ENCODE data around the gene NIN. TPM values are rescaled to one million over a fixed set of nuclear protein-coding genes. Genes with fewer than 3 reads are reported as not detected.

NIN gene
- 10 to 100 TPM; 22.7 to 32.2 (median 28.5) TPM for total RNA-seq

GRCh38 chr14:50830932-50831725 lies at the start of gene NIN:
NIN (minus strand) TSS chr14:50831162; CDS start chr14:50822056, 9,106 bp downstream.
- intact Hi-C loops (cut with DNase I; ENCODE audit: low total_unique reads) = no loop called here
- WGBS, 2 donors = 0% methylated on average over 32 to 67 of the region's 97 CpGs
- peak within 1 kb of the TSS; percentile 87 for H3K4me3 ChIP-seq (ENCODE audit: low read depth, poor library complexity, severe bottlenecking)
- peak; percentile 49 to 92 for DNase-seq (ENCODE audit: low spot score in 2 of 2)
- TF ChIP-seq POLR2A (IDR thresholded peaks at IDR 0.05) (no peak), CTCF (IDR thresholded peaks at IDR 0.05) (no peak)

- intact Hi-C loops (cut with DNase I; ENCODE audit: low total_unique reads) = no loop called here
- TF ChIP-seq POLR2A (IDR thresholded peaks at IDR 0.05) = no peak
- TF ChIP-seq CTCF (IDR thresholded peaks at IDR 0.05) = no peak
- H3K4me3 ChIP-seq (ENCODE audit: low read depth, poor library complexity, severe bottlenecking) = no peak overlapping the region
- WGBS, 2 donors = 44 to 53% methylated on average over 7 of the region's 7 CpGs
- no peak for DNase-seq (ENCODE audit: low spot score in 2 of 2)
Observed at GRCh38 chr14:50875359-50876070, 44.6 kb upstream of the NIN start.

- no peak for TF ChIP-seq CTCF (IDR thresholded peaks at IDR 0.05)
- TF ChIP-seq POLR2A (IDR thresholded peaks at IDR 0.05) = no peak
- 79 to 80% methylated on average over 2 of the region's 2 CpGs for WGBS, 2 donors
- intact Hi-C loops (cut with DNase I; ENCODE audit: low total_unique reads) = no loop called here
- no peak for DNase-seq (ENCODE audit: low spot score in 2 of 2)
- H3K4me3 ChIP-seq (ENCODE audit: low read depth, poor library complexity, severe bottlenecking) = no peak overlapping the region
Observed at GRCh38 chr14:50874757-50875156, 43.8 kb upstream of the NIN start.

- 10 to 14% methylated on average over 22 to 25 of the region's 63 CpGs for WGBS, 2 donors
- H3K4me3 ChIP-seq (ENCODE audit: low read depth, poor library complexity, severe bottlenecking) = no peak within 1 kb of the TSS
- intact Hi-C loops (cut with DNase I; ENCODE audit: low total_unique reads) = no loop called here
- TF ChIP-seq CTCF (IDR thresholded peaks at IDR 0.05) (no peak), POLR2A (IDR thresholded peaks at IDR 0.05) (no peak)
- DNase-seq (ENCODE audit: low spot score in 2 of 2) = no peak
Observed at GRCh38 chr14:50871914-50872732, 41.2 kb upstream of the NIN start, which contains the start of gene ABHD12B. ABHD12B (plus strand) TSS chr14:50872053; CDS start chr14:50872175, 122 bp downstream.

GRCh38 chr14:50871228-50871627 lies 40.3 kb upstream of the NIN start:
- TF ChIP-seq CTCF (IDR thresholded peaks at IDR 0.05) = no peak
- no peak for TF ChIP-seq POLR2A (IDR thresholded peaks at IDR 0.05)
- no peak overlapping the region for H3K4me3 ChIP-seq (ENCODE audit: low read depth, poor library complexity, severe bottlenecking)
- DNase-seq (ENCODE audit: low spot score in 2 of 2) = no peak
- 86 to 90% methylated on average over 5 of the region's 5 CpGs for WGBS, 2 donors
- intact Hi-C loops (cut with DNase I; ENCODE audit: low total_unique reads) = no loop called here

All from lower leg skin (tissue), 4 donors.